Kidney epithelial cell (primary cell): ENCODE data around the gene NHSL2. TPM values are rescaled to one million over a fixed set of nuclear protein-coding genes. Genes with fewer than 3 reads are reported as not detected.

ENCODE experiments used
- DNase-seq: peaks from one replicate; pipeline ENCODE4 v3.0.0-alpha.2; 2010; ENCODE audit warnings: low read depth
- H3K27me3 ChIP-seq: 2 replicates; pipeline ENCODE4 v1.6.0; 2011; ENCODE audit warnings: low read length; ENCODE audit not compliant: control insufficient read depth, insufficient read depth
- H3K36me3 ChIP-seq: 2 replicates; pipeline ENCODE4 v1.5.1; 2011; ENCODE audit warnings: low read length; ENCODE audit not compliant: control insufficient read depth, insufficient read depth
- H3K4me3 ChIP-seq: 2 replicates; pipeline ENCODE4 v1.5.1; 2011; ENCODE audit warnings: low read depth, mild to moderate bottlenecking, control low read depth, low read length
- total RNA-seq: library from RNA; depleted of rRNA; stranded (reverse); fragments of >200 nt; gene quantifications from 2 replicates; pipeline ENCODE4 v1.2.3, GENCODE V29; 2015
- TF ChIP-seq, protein P1 (sequence below): IDR thresholded peaks from 2 replicates; pipeline ENCODE4 v1.5.1; 2011; ENCODE audit warnings: mild to moderate bottlenecking, moderate library complexity, low read length, control low read depth, inconsistent platforms; ENCODE audit not compliant: insufficient read depth, poor library complexity, severe bottlenecking

The NHSL2 gene
- total RNA-seq, 1 donor from 2014 or later = 1.4 TPM

DNA sequence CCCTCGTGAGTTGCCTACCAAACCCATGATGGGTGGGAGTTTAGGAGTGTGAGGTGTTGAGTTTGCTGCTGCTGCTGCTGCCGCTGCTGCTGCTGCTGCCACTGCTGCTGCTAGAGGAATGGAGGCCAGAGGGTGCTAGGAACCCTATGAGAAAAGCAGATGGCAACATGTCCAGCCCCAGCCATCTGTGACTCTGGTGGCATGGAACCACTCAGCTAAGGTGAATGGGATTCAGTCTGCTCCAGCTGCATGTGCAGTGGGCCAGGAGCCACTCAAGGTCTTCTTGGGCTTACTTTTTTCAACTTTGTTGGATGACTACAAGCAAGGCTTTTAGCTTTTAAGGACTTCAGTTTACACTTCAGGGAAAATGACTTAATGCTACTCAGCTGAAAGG, 117.3 kb downstream of the NHSL2 start:
- TF ChIP-seq, protein P1, sequence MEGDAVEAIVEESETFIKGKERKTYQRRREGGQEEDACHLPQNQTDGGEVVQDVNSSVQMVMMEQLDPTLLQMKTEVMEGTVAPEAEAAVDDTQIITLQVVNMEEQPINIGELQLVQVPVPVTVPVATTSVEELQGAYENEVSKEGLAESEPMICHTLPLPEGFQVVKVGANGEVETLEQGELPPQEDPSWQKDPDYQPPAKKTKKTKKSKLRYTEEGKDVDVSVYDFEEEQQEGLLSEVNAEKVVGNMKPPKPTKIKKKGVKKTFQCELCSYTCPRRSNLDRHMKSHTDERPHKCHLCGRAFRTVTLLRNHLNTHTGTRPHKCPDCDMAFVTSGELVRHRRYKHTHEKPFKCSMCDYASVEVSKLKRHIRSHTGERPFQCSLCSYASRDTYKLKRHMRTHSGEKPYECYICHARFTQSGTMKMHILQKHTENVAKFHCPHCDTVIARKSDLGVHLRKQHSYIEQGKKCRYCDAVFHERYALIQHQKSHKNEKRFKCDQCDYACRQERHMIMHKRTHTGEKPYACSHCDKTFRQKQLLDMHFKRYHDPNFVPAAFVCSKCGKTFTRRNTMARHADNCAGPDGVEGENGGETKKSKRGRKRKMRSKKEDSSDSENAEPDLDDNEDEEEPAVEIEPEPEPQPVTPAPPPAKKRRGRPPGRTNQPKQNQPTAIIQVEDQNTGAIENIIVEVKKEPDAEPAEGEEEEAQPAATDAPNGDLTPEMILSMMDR = no peak
- H3K4me3 ChIP-seq = no peak overlapping the region
- peaks cover 5% of the 10 kb centered on the region for H3K27me3 ChIP-seq
- no peaks in the 10 kb centered on the region for H3K36me3 ChIP-seq
- no peak for DNase-seq

DNA sequence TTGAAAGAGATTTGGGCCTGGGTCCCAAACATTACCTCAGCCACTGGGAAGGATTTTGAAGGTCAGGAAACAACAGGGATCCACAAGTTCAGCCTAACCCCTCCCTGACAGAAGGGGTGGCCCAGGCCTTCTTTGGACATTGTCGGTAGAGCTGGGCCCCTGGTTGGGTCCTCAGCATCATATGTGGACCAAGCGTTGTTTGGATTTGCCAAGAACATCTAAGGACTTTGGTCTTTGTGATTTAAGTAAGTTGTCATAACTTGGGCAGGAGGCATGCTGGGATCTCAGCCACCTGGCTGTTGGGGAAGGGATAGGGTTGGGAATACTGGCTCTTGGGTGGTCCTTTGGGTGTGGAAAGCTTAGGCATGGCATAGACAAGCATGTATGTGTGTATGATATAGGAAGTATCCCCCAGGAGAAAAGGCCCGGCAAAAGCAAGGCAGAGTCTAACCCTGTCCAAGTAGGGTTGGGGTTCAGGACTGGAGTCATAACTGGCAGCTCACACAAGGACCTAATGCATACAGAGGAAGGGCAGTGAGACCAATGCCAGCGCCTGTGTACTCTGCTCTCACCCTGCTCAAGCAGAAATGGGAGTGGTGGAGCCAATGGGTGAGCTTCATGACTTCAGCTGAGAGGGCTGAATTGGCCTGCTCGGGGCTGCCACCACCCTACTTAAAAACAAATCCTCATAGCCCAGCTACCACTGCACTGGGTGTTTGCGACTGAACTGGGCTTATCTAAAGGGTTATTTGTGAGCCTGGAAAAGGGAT, 118.2 kb downstream of the NHSL2 start:
- Histone ChIP-seq H3K4me3 (no peak overlapping the region), H3K36me3 (no peaks in the 10 kb centered on the region), H3K27me3 (peaks cover 5% of the 10 kb centered on the region)
- no peak for DNase-seq
- TF ChIP-seq, protein P1 = no peak

DNA sequence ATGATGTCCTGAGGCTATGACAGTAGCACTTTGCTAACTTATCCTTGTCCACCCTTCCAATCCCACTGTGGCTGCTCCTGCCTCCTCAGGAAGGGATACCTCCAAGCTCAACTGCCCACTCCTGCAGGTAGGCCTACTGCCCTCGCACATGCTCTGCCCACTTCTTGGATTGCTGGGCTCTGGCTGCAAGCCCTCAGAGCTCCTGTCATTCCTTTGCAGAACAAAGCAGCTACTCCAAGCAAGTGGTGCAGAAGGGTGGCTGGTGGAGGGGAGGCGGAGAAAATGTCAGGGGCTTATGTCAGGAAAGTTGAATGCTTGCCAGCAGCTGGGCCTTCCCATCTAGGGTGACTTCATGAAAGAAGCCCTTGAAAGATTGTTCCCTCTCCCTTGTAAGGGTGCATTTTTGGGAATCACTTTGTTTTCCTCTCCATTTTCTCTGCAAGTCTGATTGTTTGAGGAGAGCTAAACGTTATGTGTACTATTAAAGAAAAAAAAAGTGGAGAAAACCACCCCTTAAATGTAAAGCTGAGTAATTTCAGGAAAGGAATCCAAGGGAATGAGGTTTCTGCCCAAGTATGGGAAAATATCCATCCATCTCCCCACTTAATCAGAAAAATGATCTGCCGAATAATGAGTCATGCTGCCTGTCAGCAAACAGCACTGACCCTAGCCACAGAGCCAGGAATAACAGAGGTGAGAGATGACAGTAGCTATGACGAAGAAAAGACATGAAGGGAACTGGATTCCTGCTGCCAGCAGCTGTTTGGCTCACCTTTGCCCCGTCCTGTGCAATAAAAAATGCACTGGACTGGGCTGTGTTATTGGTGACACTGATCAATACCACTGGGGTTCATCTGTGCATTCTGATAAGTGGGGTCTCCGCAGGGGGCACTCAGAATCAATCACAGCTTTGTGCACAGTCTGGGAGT, 119.1 kb downstream of the NHSL2 start:
- DNase-seq = peak; percentile 55
- TF ChIP-seq, protein P1 = no peak
- Histone ChIP-seq H3K36me3 (no peaks in the 10 kb centered on the region), H3K27me3 (peaks cover 5% of the 10 kb centered on the region), H3K4me3 (no peak overlapping the region)

DNA sequence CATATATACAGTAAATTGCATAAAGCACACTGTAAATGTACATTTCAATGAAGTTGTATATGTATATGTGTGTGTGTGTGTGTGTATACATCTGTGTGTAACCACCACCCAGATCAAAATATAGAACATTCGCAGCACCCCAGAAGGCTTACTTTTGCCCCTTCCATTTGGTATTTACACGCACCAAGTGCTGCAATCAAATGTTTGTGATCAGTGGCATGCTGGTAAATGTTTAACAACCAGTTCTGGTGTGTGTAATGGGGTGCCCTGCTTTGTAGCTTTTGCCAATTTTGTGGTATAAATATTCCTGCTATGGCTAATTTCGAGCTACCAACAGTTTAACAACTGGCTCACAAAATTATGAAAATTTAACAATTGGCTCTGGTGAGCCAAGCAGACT, 119.8 kb downstream of the NHSL2 start:
- H3K4me3 ChIP-seq = no peak overlapping the region
- TF ChIP-seq, protein P1 = no peak
- peaks cover 3% of the 10 kb centered on the region for H3K27me3 ChIP-seq
- no peaks in the 10 kb centered on the region for H3K36me3 ChIP-seq
- DNase-seq = no peak

DNA sequence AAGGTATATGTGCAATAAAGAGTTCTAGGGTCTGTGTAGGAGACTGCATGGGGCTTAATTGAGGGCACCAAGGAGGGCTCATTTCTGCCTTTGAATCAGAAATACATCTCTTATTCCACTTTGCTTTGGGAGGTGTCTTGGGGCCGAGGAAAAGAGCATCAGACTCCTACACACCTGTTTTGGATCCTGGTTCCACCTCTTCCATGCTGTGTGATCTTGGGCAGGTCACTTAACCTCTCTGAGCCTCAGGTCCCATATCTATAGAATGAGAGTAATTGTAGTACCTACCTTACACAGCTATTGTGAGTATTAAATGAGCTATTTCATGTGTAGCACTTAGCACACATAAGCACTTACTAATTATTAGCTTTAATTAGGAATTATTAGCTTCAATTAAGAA, 120.5 kb downstream of the NHSL2 start:
- DNase-seq = no peak
- Histone ChIP-seq H3K4me3 (no peak overlapping the region), H3K27me3 (peaks cover 2% of the 10 kb centered on the region), H3K36me3 (no peaks in the 10 kb centered on the region)
- TF ChIP-seq, protein P1 = no peak
